Limb (tissue), 2 donors: ENCODE data around the gene GAS2.

Experiments
- DNase-seq, 2 donors: peaks; one replicate each; pipeline ENCODE4 v3.0.0-alpha.2; 2016; ENCODE audit errors: extremely low spot score in 2 of 2

Gene GAS2

DNA sequence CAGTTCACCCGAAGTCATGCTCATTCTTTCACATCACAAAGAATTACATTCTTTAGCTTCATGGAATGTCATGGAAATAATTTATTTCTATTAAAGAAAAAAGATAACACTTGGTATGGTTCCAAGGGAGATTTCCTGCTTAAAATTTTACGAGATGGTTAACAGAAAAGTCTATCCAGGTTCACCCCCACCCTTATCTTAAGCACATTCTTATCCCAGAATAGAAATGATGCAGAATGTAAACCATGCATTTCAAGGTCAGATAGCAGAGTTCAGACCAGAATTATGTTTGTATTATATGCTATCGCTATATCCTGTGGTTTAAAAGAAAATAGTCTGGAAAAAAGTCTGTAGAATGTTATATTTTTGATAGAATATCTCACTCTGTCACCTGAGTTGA lies 58.7 kb downstream of the GAS2 start:
- DNase-seq = no peak

DNA sequence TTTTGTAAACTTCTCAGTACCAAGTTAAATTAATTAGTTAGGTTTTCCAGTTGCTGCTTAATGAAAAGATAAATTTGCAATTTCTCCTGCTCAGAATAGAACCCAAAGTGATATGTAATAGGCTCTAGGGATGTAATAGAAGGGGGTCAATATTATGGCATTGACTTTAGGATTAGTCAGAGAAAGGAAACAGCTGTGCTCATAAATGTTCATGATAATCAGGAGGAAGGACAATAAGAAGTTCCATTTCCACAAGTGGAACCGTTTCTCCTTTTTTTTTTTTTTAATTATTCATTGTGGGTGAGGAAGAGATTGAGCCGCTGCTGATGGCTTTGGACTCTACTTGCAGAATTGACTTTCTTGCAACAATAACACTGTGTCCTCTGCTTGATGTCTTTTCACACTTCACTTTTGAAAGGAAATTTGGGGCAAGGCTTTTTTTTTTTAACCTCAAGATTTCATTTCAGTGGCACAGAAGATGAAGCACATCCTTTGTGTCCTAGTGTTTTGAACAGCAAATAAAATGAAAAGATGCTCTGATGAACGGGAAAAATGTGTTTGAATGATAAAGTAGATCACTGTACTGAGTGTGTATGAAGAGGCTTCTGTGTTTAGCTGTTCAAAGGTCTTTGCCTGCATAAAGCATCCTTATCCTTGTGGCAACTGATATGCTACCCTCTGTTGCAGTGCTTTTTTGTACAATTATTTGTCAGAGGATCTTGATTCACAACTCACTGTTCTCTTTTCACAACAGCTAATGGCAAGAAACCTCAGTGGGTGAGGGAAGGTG lies 62.4 kb downstream of the GAS2 start:
- no peak for DNase-seq

DNA sequence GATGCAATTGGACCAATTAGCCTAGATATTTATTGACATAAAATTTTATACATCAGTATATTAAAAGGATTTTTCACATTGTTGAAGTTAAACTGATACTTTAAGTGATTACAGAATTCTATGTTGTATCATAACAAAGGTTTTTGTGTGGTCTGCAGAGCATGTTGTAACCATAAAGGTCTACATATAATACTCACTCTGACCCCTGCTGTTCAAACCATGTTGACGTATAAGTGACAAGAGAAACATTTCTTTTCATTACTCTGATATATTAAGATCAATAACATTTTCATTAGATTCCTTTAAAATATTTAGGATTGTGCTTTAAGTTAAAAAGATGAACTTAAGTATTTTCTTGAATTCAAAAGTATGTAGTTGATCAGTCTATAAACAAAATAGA lies 63.9 kb downstream of the GAS2 start:
- no peak for DNase-seq

DNA sequence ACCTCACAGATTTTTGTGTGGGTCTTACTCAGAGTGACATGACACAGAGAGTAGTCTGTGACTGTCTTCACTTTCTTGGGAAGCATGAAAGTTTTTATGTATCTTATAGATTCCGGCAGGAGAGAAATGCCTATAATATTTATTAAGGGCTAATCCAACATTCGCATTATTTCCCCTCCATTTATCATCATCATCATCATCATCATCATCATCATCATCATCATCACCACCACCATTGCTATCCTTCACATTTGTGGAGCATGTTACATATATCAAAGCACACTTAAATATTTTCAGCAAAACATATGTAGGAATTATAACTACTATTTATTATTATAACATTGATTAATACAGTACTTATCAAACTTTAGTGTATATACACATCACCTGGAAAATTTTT lies 66.2 kb downstream of the GAS2 start:
- no peak for DNase-seq

DNA sequence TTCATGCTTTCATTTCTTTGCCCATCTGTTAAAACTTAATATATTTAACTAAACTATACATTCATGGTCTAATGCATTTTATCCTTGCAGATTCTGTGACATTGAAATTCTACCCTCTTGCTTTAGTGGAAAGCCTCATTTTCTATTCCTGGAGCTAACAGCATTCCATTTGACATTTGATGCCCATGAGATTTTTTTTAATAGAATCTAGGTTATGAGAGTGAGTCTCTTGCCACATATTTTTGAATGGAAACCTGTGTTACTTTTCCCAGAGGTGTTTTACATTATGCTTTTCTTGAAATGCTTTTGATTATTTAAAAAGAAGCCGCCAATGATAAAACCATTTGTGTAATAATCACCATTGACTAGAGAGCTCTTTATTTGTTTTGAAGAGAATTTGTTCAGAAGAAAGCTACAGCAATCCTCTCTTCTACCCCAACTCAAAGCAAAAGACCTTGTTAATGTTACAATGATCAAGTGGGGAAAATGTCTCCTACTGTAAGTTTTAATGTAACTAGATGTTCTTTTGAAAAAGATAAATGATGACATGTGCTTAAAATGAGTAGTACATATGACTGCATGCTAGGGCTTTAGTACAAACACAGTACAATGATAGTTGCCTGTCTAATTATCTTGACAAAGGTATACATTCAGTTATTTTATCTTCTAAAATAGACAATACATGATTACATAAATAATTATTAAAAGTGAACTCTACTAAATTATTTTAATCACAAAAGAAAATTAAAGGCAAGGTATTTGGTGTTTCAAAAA lies 67.3 kb downstream of the GAS2 start:
- DNase-seq = peak in 1 of 2 donors; percentile 44

DNA sequence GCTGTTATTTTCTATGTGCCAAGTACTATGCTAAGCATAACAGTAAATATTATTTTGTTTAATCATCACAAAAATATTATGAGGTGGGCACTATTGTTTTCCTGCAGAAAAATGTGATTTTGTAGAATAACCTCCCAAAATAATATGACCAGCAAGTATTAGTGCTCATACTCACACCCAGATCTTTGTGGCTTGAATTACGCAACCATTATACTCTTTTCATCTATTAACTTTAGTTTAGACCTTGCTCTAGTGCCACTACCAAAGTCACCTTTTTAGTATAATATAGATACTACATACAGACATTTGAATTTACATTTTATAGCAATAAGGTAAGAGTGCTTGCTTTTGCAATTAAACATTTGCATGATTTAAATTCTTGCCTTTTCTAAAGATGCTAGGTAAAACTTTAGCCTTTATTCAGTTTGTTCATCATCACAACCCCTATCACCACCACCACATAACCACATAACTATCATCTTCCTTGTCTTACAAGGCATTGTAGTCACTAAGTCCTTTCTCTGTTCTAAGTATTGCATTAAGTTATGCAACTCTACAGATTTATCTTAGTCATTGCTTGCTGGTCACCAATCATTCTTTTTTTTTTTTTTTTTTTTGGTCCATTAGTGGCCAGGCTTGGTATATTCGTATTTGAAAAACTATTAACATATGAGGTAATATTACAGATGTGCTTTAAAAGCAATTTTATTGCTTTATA lies 68.4 kb downstream of the GAS2 start:
- no peak for DNase-seq

DNA sequence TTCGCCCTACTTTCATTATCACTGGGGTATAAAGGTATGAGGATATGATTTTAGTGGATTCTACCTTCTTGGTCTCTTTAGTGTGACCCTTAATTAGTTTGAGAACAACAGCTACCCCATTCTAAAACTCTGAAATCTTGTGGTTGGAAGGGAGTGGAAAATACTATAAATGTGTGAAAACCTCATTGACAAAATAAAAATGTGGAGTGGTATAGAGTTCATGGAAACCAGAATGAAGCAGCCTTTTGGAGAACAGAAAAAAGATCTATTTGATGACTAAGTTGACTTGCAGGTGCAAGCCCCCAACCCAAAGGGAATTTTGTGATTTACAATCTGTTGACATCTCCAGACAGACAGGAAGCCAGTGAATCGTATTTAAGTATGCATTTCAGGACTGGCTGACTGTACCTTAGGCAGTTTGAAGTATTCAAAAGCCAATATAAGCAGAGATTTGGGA lies 75.8 kb downstream of the GAS2 start:
- peak; percentile 55 to 63 for DNase-seq

DNA sequence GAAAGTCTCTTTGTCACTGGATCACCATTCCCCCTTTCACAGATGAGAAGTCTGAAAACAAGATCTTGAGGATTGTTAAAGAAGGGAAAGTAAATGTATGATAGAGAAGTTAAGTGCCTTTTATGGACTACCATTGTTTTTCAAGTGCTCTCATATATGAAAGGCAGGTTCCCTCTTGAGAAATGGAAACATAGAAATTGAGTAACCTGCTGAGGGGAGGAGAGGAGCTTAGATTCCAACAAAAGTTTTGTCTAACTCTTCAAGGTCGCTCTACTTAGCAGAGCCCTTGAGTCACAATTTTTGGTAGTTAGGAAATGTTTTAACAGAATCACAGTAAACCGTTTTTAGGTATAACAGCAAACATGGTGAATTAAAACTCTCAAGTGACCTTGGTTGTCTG lies 83.1 kb downstream of the GAS2 start:
- no peak for DNase-seq

DNA sequence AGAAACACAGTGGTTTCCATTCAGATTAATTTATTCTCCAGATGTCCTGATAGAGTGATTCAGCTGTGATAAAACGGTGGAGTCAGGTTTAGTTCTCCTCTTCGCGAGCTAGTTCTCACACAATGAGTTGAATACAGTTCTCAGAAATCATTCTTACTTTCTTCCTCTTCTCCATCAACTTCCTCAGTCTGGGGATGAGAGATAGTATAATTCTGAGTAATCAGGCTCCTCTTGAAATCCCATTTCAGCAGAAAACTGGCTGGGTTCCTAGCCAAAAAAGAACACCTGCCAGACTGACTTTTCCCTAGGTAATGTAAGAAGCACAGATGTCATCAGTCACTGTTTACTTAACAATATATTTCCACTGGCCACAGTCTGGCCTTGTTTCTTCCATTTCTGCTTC lies 86.5 kb downstream of the GAS2 start:
- no peak for DNase-seq

DNA sequence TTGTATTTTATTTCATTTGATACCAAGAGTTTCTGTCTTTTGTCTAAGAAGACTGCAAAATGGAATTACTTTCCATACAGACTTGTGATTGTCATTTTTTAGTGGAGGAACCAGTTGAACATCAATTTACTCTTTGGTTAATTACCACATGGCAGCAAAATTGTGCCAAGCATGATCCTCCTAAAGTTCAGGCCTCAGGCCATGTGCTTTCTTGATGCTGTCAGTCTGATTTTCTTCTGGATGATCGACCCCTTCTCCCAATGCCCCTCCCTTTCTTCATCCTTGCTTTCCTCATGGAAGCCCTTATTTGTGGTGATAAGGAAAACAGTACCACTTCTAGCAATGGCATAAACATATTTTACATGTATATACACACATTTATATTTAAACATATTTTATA lies 87.0 kb downstream of the GAS2 start:
- no peak for DNase-seq

DNA sequence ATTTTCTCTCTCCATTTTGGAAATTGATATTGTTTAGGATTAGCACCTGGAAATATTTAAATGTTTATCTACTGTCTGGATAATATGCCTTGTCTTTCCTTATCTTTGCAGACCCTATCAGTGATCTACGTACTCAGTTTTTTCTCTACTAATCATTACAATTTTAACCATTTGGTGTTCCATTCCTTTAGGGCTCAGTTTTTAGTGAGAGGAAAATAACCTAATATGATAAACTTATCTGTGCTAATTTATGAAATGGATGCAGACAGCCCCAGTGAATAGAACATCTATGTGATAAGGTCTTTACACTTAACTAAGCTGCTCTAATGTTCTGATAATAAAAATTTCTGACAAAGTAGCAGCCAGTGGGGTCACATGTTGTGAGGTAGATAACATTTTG lies 94.7 kb downstream of the GAS2 start:
- no peak for DNase-seq

DNA sequence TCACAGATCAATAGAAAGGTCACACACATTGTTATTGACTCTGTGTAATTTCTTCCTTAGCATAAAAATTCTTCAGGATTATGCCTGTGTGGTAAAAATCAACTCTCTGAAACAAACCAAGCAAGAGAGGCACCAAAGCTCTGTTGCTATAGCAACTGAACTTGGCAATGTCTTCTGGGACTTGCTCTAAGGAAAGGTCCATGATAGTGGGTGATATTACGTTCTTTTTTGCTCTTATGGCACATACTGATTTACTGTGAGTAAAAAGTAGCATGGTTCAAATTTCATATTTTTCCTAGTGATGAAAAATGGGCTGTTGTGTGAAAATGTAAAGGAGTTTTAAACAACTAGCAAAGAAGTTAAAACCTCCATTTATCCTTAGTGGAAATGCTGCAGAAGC lies 96.8 kb downstream of the GAS2 start:
- DNase-seq = no peak

DNA sequence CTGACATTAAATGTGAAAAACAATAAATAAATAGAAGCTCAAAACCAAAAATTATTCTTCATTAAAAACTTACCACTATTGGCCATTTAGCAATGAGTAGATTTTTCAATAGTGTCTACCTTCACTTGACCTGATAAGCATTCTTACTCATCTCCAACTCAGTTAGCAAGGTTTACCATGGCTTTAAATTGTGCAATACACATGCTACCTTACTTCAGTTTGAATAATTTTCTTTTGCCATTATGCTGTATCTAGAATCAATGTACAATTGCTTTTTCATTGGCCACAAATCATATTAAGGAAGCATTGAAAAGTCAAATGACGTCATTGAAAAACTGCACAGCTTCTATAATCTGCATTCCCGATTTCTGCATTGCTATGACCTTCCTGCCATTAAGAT lies 98.3 kb downstream of the GAS2 start:
- no peak for DNase-seq

DNA sequence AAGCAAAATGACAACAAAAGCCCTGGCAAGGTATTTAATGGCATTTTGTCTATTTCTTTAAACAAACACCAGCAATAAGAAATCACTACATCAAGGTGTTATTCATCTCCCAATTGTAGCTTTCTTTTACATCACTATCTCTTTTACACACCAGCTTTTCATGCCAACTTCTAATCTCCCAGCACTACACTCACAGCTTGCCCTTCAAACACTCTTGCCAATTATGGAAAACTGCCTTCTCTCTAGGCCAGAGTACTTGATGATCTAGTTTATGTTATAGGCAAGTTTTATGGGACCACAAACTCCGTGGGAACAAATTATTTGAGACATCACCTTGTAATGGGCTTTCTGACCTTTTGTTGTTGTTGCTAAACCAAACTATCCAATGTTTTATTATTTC lies 101.9 kb downstream of the GAS2 start:
- no peak for DNase-seq

DNA sequence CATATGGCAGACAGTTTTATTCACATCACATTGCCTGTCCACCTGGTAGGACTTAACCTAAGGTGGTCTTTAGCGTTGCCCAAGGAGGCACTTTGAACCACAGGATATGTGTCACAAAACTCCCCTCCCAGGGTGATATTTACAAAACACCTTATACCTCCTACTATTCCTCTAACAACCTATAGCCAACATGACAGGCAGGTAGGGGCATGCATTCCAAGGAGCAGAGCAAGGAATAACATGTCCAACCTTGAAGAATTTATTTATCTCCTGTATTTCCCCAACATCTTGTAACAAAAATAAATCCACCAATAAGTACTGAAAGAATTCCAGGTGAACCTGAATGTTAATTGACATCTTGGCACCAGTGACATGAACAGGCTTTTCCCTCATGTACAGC lies 102.7 kb downstream of the GAS2 start:
- DNase-seq = no peak

DNA sequence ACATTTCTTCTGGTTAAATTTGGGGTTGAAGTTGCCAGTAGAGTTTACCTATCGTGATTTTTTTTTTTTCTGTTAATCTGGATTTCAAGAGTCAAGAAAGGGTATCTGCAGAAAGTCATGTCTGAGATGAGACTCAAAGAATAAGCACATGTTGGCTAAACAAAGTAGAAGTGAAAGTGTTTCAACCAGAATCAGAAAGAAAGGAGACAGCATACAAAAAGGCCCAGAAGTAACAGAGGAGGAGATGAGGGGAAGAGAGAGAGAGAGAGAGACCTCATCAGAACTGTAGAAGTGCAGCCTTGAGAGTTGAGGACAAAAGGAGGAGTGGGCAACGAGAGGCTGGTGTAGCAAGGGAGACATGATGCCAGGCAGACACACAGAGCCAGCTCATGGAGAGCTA lies 108.3 kb downstream of the GAS2 start:
- no peak for DNase-seq

DNA sequence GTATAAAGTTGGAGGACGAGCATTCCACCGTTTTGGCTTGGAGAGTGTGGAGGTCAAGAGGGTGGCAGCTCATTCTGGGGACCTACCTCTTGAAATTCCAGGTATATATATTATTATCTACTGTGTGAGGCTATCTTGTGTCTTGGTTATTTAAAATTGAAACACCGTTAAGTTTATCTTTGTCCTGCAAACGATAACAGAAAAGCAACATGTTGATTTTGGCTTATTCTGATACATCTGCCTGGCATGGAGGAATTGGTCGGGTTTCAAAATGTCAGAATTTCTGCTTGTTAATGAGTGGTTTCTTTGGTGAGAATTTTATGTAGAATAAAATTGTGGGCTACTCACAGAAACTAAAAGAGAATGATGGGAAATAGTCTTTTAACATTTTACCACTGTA lies 108.8 kb downstream of the GAS2 start:
- no peak for DNase-seq

DNA sequence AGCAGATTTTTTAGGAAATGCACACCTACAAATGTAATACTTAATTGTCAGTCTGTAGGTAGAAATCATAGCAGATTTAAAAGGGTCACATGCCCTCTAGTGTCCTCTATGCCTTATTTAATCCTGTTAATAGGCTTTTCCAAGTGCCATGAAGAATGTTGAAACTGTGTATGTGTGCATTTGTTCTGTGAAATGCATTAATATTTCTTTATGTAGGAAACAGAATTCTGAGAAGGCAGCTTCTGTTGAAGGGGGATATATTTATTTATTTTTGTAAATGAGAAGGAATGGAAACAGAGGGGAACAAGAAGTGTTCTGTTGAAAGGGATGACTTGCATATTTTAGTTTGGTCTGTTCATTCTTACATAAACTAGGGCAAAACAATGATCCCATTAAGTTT lies 112.2 kb downstream of the GAS2 start:
- DNase-seq = no peak

DNA sequence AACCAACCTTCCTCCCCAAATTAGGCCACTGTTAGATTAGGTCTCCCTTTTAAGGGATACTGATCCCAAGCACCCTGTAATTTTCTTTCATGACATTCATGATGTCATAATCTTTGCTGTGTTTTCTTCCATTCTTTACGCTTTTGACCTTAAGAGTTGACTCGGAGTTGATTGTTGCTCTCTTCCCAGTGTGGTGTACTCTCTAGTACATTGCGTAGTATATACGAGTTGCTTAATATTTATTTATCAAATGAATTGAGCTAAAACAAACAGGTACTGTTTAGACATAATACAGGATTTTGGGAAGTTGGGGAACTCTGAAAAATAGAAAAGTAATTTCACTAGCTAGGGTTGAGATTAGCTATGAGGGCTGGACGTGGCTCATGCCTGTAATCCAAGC lies 113.4 kb downstream of the GAS2 start:
- no peak for DNase-seq

DNA sequence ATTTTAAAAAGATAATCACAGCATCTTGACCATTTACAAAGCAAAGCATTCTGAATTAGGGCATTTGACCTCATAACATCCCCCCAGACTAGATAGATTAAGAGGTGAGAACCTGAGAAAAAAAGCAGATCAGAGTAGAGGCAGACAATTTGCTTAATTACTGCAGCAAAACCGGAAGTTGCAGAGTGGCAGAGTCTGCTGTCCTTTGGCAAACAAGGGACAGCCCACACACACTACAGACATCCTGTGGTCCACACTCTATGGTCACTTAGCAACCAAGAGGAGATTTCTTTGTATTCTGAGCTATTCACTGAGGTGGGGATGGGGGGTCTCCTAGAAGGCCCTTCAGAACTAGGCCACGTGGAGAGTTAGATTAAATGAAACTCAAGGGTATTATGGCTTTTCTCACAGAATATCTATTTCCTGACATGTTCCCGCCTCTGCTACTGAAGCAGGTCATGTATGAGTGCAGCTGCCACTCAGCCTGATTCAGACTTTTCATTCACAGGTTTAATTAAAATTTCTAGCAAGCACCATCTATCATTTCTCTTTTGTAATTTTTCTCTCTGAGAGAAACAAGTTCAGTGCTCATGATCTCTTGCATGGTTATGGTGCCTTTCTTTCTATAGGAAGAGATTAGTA lies 114.7 kb downstream of the GAS2 start:
- no peak for DNase-seq

DNA sequence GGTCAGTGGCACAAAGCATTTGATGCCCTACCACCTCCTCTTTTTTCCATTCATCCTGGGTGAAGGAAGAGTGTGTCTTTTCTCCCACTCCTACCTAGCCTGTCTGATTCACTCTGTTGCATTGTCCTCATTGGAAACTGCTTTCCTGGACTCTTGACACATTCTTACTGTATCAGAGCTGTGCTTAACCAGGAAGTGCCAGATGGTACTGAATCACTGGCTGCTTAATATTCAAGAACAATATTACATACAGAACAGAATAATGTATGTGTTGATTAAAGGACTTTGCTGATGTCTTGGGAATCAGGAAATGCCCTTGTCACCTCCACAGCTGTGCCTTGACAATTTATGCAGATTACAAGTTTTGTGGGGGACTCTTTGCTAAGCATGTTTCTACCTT lies 118.8 kb downstream of the GAS2 start:
- no peak for DNase-seq

DNA sequence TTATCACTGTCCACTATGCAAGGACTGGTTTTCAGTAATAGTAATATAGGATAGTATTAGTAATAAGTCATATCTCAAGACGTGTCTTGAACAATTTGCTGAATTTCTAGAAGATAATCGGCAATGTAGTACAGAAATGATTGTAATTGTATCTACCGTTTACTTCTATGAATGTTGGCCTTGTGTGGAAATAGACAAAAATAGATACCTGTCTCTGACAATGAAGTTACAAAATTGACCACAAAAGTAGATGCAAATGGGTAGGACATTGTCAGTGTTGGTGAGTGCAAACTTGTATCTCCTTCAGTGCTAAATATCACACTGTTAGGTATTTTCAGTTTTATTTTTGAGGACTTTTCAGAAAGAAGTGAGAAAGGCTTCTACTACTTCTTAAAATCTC lies 120.1 kb downstream of the GAS2 start:
- DNase-seq = no peak
